IPS DF 19.7 (cell line): Measurements from ENCODE around the gene P4HB.

Experiments used
- DNase-seq: peaks from one replicate; pipeline ENCODE4 v3.0.0-alpha.2; 2013; ENCODE audit warnings: low read depth, low spot score

P4HB gene

GRCh38 chr17:81898029-81898866 lies 37.9 kb upstream of the P4HB start:
- DNase-seq = no peak

- DNase-seq = no peak
These were observed 35.1 kb upstream of the P4HB start for GRCh38 chr17:81895400-81895799.

GRCh38 chr17:81891303-81891552 lies 30.9 kb upstream of the P4HB start:
- DNase-seq = no peak

- no peak for DNase-seq
These were observed 30.3 kb upstream of the P4HB start for GRCh38 chr17:81890447-81891302.

GRCh38 chr17:81889602-81890001 lies 29.3 kb upstream of the P4HB start:
- no peak for DNase-seq

GRCh38 chr17:81888988-81889595 lies 28.8 kb upstream of the P4HB start:
- no peak for DNase-seq

- DNase-seq = no peak
These were observed 28.0 kb upstream of the P4HB start for GRCh38 chr17:81888105-81888987.

- no peak for DNase-seq
These were observed 25.7 kb upstream of the P4HB start for GRCh38 chr17:81885869-81886548.

GRCh38 chr17:81885454-81885853 lies 25.1 kb upstream of the P4HB start:
- no peak for DNase-seq

- DNase-seq = no peak
These were observed 24.6 kb upstream of the P4HB start for GRCh38 chr17:81884968-81885367.

- no peak for DNase-seq
These were observed 24.2 kb upstream of the P4HB start for GRCh38 chr17:81884520-81884919.

GRCh38 chr17:81879121-81879520 lies 18.8 kb upstream of the P4HB start:
- no peak for DNase-seq

- no peak for DNase-seq
These were observed 18.0 kb upstream of the P4HB start for GRCh38 chr17:81878294-81878693.

- no peak for DNase-seq
These were observed 17.2 kb upstream of the P4HB start for GRCh38 chr17:81877569-81877968.

GRCh38 chr17:81871387-81872230 lies 11.3 kb upstream of the P4HB start:
- DNase-seq = no peak

GRCh38 chr17:81870981-81871386 lies 10.6 kb upstream of the P4HB start, which contains the start of gene ARHGDIA:
TSS of gene ARHGDIA (minus strand) at chr17:81871337. CDS start at chr17:81869930, 1,407 bp downstream.
- no peak for DNase-seq

GRCh38 chr17:81870131-81870980 lies 10.0 kb upstream of the P4HB start:
- no peak for DNase-seq

- DNase-seq = no peak
These were observed 9.1 kb upstream of the P4HB start for GRCh38 chr17:81869221-81870130.
